ENCODE results near the gene URI1.

- TF ChIP-seq POLR2A (IDR thresholded peaks at IDR 0.05) (no peak), CTCF (IDR thresholded peaks at IDR 0.05) (no peak)
Measured at GRCh38 chr19:29926031-29926430, 16.0 kb upstream of the URI1 start.
